HG02759 (cell line): ENCODE results near the gene SIGLEC12.
"Not testable (repeated sequence)": the region's sequence is repeated elsewhere in the genome, so short reads cannot be mapped to it uniquely, and the experiment has no call there.

ENCODE experiments used
- ATAC-seq: cut with Tn5 transposase; IDR thresholded peaks from one replicate; pipeline ENCODE4 v1.9.1; 2021; ENCODE audit warnings: mild to moderate bottlenecking, moderate library complexity; ENCODE audit not compliant: unreplicated experiment

The SIGLEC12 gene

DNA sequence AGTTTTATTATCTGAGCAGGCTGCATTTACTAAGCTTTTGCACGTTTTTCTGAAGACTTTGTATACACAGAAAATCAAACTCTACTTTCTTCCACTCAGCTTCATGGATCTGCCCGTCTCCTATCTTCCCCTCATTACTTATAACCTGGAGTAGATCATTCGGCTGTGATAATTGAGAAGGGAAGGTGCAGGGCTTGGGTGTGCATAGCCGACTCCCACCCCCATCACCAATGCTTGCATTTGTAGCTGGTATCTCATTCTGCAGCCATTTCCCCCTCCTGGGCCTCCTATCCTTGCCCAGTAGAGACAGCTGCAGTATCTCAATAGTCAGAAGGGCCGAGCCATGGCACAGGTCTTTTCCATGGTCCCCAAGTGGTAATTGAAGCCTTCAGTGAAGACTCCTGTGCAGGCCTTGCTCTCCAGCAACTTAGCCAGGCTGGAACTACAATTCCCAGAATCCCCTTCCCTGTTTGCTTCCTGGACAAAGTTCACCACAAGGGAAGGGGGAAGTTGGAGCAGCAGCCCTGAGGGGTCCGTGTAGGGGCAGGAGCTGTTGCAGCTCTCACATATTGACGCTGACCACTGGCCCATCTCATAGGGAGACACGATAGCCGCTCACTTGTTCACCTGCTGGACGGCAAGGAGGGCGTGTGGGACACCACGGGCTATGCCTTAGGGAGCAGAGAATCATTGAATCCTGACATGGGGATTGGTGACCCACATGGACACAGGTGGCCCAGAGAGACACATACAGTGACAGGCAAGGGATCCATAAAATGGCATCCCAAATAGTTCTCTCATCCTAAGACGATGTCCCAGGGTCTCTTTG is 41.2 kb downstream of the SIGLEC12 start:
- no peak for ATAC-seq

DNA sequence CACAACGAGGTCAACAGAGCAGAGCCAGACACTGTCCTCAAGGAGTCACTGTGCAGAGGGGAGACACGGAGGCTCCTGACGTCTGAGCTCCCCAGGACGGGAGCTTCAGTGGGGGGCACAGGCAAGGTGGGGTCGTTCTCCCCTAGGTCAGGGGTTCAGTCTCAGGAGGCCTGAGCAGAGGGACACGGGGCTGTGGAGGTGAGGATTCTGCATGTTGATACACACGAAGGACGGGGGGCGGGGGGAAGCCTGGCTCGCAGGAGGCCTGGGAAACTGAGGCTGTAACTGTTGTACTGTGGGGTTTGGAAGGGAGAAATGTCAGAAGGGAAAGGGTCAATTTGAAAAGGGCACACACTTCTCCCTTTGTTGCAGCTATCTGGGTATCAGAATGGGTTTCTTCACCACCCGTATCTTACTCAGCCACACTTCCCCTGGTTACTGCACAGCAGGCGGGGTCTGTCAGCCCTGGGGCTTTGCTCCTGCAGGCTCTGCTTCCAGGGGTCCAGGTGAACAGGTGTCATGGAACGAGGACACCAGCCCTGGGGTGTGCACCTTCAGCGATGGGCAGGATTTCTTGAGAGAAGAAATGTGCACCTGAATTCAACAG is 42.6 kb downstream of the SIGLEC12 start:
- ATAC-seq: no peak

DNA sequence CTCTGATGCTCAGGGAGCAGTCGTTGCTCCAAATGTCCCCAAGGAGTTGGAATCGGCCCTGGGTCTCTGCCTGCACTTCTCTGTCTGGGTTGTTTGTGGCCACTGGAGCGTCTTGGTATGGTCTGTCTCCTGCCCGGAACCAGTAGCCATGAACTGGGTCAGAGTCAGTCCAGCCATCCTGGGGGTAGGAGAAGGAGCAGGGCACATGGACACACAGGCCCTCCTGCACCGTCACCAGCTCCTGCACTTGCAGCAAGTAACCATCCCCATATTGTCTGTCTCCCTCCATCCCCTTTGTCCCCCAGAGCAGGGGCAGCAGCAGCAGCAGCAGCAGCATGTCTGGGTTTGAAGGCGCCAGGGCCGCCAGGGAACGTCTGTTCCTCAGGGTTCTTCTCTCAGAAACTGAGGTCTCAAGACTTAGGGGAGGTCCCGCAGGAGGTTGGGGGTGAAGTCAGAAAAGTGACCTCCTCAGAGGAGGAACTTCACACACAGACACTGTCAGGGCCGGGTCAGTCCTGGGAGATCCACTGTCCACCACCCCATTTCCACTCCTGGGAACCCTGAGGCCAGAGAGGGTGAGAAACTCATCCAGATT is 43.5 kb downstream of the SIGLEC12 start, which contains the start of gene SIGLEC8:
SIGLEC8 (minus strand) TSS at position 404 of the 595 bp plus-strand sequence; CDS start at position 337, 67 bp downstream.
- ATAC-seq: no peak

DNA sequence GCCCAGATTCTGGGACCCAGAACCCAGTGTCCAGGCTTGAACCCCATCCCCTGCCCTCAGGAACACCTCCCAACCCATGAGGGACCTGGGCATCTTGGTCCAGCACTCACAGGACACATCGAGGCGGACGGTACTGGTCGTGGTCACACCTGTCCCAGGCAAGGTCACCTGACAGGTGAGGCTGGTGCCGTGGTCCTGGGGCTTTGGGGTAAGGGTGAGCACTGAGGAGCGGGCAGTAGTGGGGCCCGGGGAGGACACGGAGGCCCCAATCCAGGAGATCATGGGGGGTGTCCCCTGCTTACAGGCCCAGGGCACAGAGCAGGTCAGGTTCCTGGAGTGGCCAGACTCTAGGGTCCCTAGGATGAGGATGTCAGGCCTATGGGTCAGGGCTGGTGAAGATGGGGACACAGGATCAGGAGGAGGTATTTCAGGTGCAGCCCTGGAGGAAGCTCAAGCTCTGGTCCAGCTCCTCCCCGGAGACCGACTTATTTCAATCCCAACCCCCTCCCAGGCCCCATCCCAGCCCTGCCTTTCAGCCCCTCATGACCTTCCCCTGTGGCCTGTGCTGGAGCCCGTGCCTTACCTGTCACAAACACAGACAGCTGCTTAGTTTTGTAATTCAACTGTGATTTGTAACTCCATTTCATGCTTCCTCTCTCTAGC is 44.1 kb downstream of the SIGLEC12 start:
- ATAC-seq: no peak

DNA sequence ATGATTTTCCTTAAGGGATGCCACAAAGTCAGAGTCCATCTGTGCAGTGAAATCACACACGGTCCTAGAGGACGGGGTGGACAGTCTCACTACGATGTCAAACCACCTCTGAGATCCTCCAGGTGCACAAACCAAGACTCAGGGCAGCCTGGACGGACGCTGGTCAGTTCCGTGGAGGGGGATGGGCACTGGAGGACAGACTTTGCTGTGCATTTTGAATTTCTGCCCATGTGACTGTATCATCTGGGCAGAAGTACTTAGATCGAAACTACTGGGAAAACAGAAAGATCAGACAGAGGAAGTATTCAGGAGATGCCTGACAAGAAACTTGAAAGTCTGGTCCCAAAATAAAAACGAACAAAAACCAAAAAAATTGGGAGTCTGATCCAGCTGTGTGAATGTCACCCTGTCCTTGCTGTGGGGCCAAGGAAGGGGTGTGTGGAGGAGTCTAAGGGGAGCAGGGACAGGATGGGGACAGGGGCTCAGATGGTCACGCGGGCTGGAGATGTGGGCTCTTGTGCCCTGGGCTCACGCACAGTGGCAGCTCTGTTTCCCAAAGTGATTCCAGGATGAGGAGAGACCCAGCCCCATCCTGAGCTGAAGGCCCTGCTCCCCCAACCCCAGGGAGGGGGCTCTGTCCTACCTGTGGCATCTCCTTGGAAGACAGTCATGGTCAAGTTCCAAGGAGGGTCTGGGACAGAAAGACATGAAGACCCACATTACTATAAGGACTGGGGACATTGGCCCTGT is 44.9 kb downstream of the SIGLEC12 start:
- ATAC-seq: no peak

DNA sequence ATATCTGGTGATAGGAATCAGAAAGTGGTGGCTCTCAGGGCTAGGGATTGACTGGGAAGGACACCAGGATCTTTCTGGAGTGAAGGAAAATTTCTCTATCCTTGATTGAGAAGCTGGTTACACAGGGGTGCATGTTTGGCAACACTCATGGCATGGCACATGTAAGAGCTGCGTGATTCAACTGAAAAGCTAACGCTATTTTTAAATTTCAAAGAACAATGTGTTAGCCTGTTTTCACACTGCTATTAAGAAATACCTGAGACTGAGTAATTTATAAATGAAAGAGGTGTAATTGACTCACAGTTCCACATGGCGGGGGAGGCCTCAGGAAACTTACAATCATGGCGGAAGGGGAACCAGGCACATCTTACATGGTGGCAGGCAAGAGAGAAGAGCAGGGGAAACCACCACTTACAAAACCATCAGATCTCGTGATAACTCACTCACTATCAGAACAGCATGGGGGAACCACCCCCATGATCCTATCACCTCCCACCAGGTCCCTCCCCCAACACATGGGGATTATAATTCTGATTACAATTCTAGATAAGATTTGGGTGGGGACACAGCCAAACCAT is 50.8 kb downstream of the SIGLEC12 start:
- no peak for ATAC-seq

DNA sequence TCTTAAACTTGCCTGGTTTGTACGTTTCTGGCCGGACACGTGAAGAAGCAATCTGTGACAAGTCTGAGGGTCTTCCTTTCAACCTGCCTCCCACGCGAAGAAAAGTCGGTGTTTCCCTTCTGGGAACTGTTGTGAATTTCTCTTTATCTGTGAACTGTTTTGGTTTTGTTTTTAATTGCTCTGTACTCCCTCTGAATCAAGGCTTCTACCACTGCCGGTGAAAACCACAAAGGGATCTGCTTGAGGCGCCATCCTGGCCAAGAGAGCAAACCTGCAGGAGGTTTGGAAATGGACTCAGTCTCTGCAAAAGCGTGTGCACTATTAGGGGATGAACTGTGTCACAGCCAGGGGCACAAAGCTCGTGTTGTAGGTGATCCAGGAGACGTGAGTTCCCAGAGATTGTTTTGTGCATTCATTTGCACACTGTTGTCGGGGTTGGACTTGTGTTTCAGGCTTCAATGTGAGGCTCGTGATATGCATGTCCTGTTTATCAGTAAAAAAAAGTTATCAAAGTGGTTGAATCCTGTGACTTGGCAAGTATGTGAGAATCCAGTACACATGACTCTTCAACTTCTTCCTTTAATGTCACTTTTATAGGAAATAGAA is 53.1 kb downstream of the SIGLEC12 start:
- no peak for ATAC-seq

DNA sequence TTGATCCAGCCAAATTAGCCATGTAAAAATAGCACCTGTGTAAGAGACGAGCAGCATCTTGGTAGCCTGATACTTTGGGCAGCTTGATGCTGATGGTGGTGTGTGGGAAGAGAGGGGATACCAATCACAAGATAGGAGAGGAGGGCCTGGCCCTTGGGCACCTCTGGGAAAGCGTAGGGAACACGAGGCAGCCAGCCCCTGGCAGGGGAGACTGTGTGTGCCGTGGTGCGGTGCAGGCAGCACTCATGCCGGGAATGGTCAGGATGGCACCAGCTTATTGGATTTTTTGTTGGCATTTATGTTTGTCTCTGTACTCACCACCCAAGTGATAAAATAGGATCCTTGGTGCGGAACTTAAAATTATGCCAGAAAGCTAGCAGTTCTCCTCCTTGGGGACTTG is 53.6 kb downstream of the SIGLEC12 start:
- ATAC-seq: no peak

DNA sequence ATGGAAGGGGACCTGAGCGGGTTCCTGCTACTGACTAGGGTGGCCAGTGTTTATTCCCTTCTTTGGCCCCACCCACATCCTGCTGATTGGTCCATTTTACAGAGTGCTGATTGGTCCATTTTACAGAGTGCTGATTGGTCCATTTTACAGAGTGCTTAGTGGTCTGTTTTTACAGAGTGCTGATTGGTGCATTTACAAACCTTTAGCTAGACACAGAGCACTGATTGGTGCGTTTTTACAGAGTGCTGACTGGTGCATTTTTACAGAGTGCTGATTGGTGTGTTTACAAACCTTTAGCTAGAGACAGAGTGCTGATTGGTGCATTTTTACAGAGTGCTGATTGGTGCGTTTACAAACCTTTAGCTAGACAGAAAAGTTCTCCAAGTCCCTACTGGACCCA is 54.1 kb downstream of the SIGLEC12 start:
- ATAC-seq: not testable (repeated sequence)

DNA sequence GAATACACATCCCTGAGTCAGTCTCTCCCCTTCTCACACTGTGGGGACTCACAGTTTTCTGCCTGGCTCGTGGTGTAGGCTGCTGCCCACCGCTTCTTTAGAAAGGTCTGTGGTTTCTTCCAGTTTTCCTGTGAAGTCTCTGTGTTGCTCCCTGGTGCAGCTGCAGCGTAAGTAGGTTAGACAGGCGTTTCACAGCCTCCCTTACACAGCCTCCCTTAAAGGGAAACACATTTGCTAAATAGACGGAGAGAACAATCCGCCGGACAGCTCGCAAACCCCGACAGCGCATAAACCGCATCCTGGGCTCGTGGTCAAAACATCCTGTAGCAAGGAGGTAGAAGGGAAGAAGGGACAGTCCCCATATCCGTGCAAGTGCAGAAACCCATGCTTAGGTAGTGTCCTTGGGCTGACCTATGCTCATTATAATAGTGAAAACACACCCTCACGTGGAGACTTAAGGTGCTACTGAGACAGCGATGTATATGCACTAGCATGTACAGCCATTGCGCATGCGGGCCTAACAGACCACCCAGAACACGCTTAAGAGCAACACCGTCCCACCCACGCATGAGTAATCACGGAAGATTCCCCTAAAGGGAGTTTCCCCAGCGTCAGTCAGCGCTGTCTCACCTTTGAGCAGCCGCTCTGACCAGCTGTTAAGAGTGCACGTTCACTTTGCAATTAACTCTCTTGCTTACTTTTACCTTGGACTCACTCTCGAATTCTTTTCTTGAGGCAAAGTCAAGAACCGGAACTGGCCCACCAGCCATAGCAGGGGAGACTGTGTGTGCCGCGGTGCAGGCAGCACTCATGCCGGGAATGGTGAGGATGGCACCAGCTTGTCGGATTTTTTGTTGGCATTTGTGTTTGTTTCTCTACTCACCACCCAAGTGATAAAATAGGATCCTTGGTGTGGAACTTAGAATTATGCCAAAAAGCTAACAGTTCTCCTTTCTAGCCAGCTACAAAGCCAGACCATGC is 59.9 kb downstream of the SIGLEC12 start:
- ATAC-seq: peak; percentile 88
